ENCODE measurements around the gene WDR54.

Gene WDR54

GRCh38 chr2:74396149-74396548 lies 25.4 kb upstream of the WDR54 start:
- no peak overlapping the region for H3K4me3 ChIP-seq (ENCODE audit: control insufficient read depth, low read depth, low read length)
- DNase-seq (ENCODE audit: low read depth): no peak
- TF ChIP-seq CTCF (conservative IDR thresholded peaks at IDR 0.05; ENCODE audit: control insufficient read depth, insufficient read depth, low read depth, low read length): no peak

- peak; percentile 51 for DNase-seq (ENCODE audit: low read depth)
These were observed 21.7 kb upstream of the WDR54 start for GRCh38 chr2:74399785-74400184.

GRCh38 chr2:74401891-74402290 lies 19.6 kb upstream of the WDR54 start:
- DNase-seq (ENCODE audit: low read depth): no peak
- no peak for TF ChIP-seq CTCF (conservative IDR thresholded peaks at IDR 0.05; ENCODE audit: control insufficient read depth, insufficient read depth, low read depth, low read length)
- H3K4me3 ChIP-seq (ENCODE audit: control insufficient read depth, low read depth, low read length): no peak overlapping the region

More at GRCh38 chr2:74399785-74400184, 21.7 kb upstream of the WDR54 start:
- no peak overlapping the region for H3K4me3 ChIP-seq (ENCODE audit: control insufficient read depth, low read depth, low read length)
- TF ChIP-seq CTCF (conservative IDR thresholded peaks at IDR 0.05; ENCODE audit: control insufficient read depth, insufficient read depth, low read depth, low read length): peak; percentile 75

- no peak for TF ChIP-seq CTCF (conservative IDR thresholded peaks at IDR 0.05; ENCODE audit: control insufficient read depth, insufficient read depth, low read depth, low read length)
- no peak for DNase-seq (ENCODE audit: low read depth)
- no peak overlapping the region for H3K4me3 ChIP-seq (ENCODE audit: control insufficient read depth, low read depth, low read length)
These were observed 15.5 kb upstream of the WDR54 start for GRCh38 chr2:74406035-74406434.

- DNase-seq (ENCODE audit: low read depth): no peak
- H3K4me3 ChIP-seq (ENCODE audit: control insufficient read depth, low read depth, low read length): no peak overlapping the region
- no peak for TF ChIP-seq CTCF (conservative IDR thresholded peaks at IDR 0.05; ENCODE audit: control insufficient read depth, insufficient read depth, low read depth, low read length)
These were observed 13.8 kb upstream of the WDR54 start for GRCh38 chr2:74407682-74408081.

- DNase-seq (ENCODE audit: low read depth): no peak
- no peak for TF ChIP-seq CTCF (conservative IDR thresholded peaks at IDR 0.05; ENCODE audit: control insufficient read depth, insufficient read depth, low read depth, low read length)
- no peak overlapping the region for H3K4me3 ChIP-seq (ENCODE audit: control insufficient read depth, low read depth, low read length)
These were observed 8.4 kb upstream of the WDR54 start for GRCh38 chr2:74413001-74413698.
